SU-DHL-6 (cell line): ENCODE measurements around the gene GFOD2.

Experiments
- H2AFZ ChIP-seq: fragments of 200-600 bp; sonication (generic); 2 replicates; pipeline ENCODE4 v1.6.1; 2014; ENCODE audit warnings: low read depth, mild to moderate bottlenecking, moderate library complexity, mixed read lengths, antibody characterized with exemption, low read length; ENCODE audit not compliant: severe bottlenecking
- H3F3A ChIP-seq: fragments of 200-600 bp; shearing (Covaris generic); 2 replicates; pipeline ENCODE4 v1.6.0; 2016; ENCODE audit warnings: antibody characterized with exemption, mild to moderate bottlenecking; ENCODE audit not compliant: insufficient read depth
- H3K27ac ChIP-seq: fragments of 200-600 bp; sonication (generic); 2 replicates; pipeline ENCODE4 v1.5.1; 2016; ENCODE audit warnings: low read depth, mild to moderate bottlenecking, low read length, moderate library complexity, mixed read lengths
- H3K27me3 ChIP-seq: fragments of 200-600 bp; sonication (generic), shearing (Covaris generic); 2 replicates; pipeline ENCODE4 v1.6.0; 2014; ENCODE audit warnings: mild to moderate bottlenecking, low read length
- H3K36me3 ChIP-seq: fragments of 200-600 bp; sonication (generic); 2 replicates; pipeline ENCODE4 v1.6.1; 2014; ENCODE audit warnings: mild to moderate bottlenecking, low read length, mixed read lengths
- H3K4me2 ChIP-seq: fragments of 300-600, 200-600 bp; shearing (Covaris generic), sonication (generic); 2 replicates; pipeline ENCODE4 v1.6.0; 2014; ENCODE audit warnings: low read length, low read depth, mild to moderate bottlenecking; ENCODE audit not compliant: poor library complexity, severe bottlenecking
- H3K4me3 ChIP-seq: fragments of 200-600 bp; sonication (generic); 2 replicates; pipeline ENCODE4 v1.5.1; 2014; ENCODE audit warnings: antibody characterized with exemption, low read length, mild to moderate bottlenecking, mixed read lengths; ENCODE audit not compliant: insufficient read depth, poor library complexity, severe bottlenecking
- H3K79me2 ChIP-seq: fragments of 200-600 bp; sonication (generic); 2 replicates; pipeline ENCODE4 v1.6.1; 2014; ENCODE audit warnings: mild to moderate bottlenecking, low read length, moderate library complexity; ENCODE audit not compliant: insufficient read depth
- H3K9ac ChIP-seq: fragments of 200-600 bp; sonication (generic); 2 replicates; pipeline ENCODE4 v1.7.0; 2014; ENCODE audit warnings: mild to moderate bottlenecking, low read length
- H3K9me2 ChIP-seq: fragments of 200-600 bp; sonication (generic); replicated peaks from 2 replicates; pipeline ENCODE4 v1.6.1; 2014; ENCODE audit warnings: low read length; ENCODE audit not compliant: insufficient read depth
- H3K9me3 ChIP-seq: fragments of 200-600 bp; sonication (generic); 2 replicates; pipeline ENCODE4 v1.6.1; 2014; ENCODE audit warnings: low read length, mixed read lengths; ENCODE audit not compliant: insufficient read depth
- H4K20me1 ChIP-seq: fragments of 200-600 bp; sonication (generic); 2 replicates; pipeline ENCODE4 v1.6.1; 2014; ENCODE audit warnings: low read depth, mild to moderate bottlenecking, antibody characterized with exemption, low read length, moderate library complexity, mixed read lengths
- EZH2phosphoT487 ChIP-seq: fragments of 200-600 bp; sonication (generic), shearing (Covaris generic); conservative IDR thresholded peaks from 2 replicates; pipeline ENCODE4 v1.6.1; 2018; ENCODE audit warnings: mild to moderate bottlenecking, antibody characterized with exemption, low read length, moderate library complexity, mixed read lengths
- TF ChIP-seq, protein P1 (sequence below): fragments of 200-600 bp; sonication (generic); IDR thresholded peaks from one replicate; pipeline ENCODE4 v1.5.1; 2017; ENCODE audit warnings: antibody characterized with exemption, mild to moderate bottlenecking, low read length, moderate library complexity; ENCODE audit not compliant: insufficient read depth, poor library complexity, severe bottlenecking

GFOD2 gene

DNA sequence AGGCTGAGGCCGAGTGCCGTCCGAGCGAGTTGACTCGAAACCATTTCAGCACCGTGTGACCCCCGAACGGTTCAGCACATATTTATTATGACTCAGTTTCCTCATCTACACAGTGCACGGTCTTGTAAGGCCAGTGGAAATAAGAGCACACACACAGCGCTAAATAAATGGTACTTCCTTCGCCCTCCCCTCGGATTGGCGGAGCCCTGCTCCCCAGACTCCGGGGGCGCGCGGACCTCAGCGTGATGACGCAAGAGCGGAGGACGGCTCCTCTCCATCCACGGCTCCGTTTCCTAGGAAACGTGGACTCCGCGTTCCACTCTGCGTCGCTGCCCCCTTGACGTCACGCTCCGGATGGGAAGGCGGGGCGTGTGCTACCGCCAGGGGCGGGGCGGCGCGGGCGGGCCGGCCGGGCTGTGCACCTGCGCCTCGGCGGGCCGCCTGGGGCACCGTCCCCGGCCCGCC, 58.5 kb downstream of the GFOD2 start, which contains the start of gene PARD6A:
PARD6A (plus strand) TSS at position 397 of the 465 bp plus-strand sequence. CDS start 79 bp downstream, outside the sequence.
- peak within 1 kb of the TSS; percentile 76 for H2AFZ ChIP-seq

DNA sequence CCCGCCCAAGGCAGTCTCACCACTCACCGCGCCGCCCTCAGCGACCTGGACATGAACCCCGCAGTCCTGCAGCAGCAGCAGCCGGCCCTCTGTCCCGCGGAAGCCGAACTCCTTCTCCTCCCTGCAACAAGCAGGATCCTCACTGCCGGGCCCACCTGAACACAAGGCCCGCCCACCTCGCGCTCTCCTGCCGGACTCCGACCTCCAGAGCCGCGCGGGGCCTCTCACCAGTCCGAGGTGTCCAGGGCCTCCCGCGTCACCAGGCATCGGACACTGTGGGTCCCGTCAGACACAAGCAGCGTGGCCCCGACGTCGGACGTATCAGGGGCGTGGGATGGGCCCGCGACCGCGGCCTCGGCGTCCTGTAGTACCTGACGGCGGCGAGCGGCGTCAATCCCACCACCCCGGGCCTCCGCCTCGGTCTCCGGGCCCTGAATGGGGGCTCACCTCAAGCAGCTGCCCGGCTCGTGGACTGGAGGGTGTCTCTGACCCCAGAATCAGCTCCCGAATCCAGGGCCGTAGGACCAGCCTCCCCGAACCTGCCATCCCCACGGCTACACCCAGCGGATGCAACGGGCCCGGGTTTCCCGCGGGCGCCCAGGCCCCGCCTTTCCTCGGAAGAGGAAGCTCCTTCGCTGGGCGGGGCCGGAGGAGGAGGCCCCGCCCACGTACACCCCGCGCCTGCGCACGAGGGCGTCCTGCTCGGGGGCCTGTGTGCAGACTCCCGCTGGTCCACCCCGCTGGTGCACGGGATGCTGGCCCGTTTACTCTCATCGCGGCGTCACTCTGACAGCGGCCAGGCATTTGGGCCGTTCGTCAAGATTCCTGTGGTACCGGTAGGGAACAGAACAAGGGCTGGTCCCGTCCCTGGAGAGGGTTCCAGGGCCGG, 59.2 kb downstream of the GFOD2 start, which contains the start of gene ACD:
ACD (minus strand) TSS at position 586 of the 889 bp plus-strand sequence; CDS start at position 546, 40 bp downstream.
- H3K27me3 ChIP-seq = no peaks in the 10 kb centered on the region
- peaks cover 7% of the 10 kb centered on the region; the same call in 1 of the 2 replicates for H3F3A ChIP-seq
- peak within 1 kb of the TSS; percentile 76 for H2AFZ ChIP-seq
- peak within 1 kb of the TSS; percentile 75 for H3K4me2 ChIP-seq
- no peaks in the 10 kb centered on the region for H3K79me2 ChIP-seq
- no peaks in the 10 kb centered on the region for H3K36me3 ChIP-seq
- no peaks in the 10 kb centered on the region for H3K9me3 ChIP-seq
- no peaks in the 10 kb centered on the region for H3K9me2 ChIP-seq
- H3K27ac ChIP-seq = peak within 1 kb of the TSS; percentile 71
- TF ChIP-seq EZH2phosphoT487 = no peak
- TF ChIP-seq, protein P1, sequence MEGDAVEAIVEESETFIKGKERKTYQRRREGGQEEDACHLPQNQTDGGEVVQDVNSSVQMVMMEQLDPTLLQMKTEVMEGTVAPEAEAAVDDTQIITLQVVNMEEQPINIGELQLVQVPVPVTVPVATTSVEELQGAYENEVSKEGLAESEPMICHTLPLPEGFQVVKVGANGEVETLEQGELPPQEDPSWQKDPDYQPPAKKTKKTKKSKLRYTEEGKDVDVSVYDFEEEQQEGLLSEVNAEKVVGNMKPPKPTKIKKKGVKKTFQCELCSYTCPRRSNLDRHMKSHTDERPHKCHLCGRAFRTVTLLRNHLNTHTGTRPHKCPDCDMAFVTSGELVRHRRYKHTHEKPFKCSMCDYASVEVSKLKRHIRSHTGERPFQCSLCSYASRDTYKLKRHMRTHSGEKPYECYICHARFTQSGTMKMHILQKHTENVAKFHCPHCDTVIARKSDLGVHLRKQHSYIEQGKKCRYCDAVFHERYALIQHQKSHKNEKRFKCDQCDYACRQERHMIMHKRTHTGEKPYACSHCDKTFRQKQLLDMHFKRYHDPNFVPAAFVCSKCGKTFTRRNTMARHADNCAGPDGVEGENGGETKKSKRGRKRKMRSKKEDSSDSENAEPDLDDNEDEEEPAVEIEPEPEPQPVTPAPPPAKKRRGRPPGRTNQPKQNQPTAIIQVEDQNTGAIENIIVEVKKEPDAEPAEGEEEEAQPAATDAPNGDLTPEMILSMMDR = no peak
- H3K9ac ChIP-seq = peak within 1 kb of the TSS; percentile 71
- peak within 1 kb of the TSS; percentile 73 for H3K4me3 ChIP-seq
- H4K20me1 ChIP-seq = no peaks in the 10 kb centered on the region

More for the DNA sequence above, 58.5 kb downstream of the GFOD2 start, which contains the start of gene PARD6A:
- no peaks in the 10 kb centered on the region for H4K20me1 ChIP-seq
- H3K9ac ChIP-seq = peak within 1 kb of the TSS; percentile 71
- H3K9me3 ChIP-seq = no peaks in the 10 kb centered on the region
- peak within 1 kb of the TSS; percentile 75 for H3K4me2 ChIP-seq
- TF ChIP-seq EZH2phosphoT487 = no peak
- TF ChIP-seq, protein P1 = no peak
- peak within 1 kb of the TSS; percentile 73 for H3K4me3 ChIP-seq
- no peaks in the 10 kb centered on the region for H3K9me2 ChIP-seq
- no peaks in the 10 kb centered on the region for H3K79me2 ChIP-seq
- peak within 1 kb of the TSS; percentile 71 for H3K27ac ChIP-seq
- no peaks in the 10 kb centered on the region for H3K36me3 ChIP-seq
- H3K27me3 ChIP-seq = no peaks in the 10 kb centered on the region
- no peaks in the 10 kb centered on the region for H3F3A ChIP-seq

DNA sequence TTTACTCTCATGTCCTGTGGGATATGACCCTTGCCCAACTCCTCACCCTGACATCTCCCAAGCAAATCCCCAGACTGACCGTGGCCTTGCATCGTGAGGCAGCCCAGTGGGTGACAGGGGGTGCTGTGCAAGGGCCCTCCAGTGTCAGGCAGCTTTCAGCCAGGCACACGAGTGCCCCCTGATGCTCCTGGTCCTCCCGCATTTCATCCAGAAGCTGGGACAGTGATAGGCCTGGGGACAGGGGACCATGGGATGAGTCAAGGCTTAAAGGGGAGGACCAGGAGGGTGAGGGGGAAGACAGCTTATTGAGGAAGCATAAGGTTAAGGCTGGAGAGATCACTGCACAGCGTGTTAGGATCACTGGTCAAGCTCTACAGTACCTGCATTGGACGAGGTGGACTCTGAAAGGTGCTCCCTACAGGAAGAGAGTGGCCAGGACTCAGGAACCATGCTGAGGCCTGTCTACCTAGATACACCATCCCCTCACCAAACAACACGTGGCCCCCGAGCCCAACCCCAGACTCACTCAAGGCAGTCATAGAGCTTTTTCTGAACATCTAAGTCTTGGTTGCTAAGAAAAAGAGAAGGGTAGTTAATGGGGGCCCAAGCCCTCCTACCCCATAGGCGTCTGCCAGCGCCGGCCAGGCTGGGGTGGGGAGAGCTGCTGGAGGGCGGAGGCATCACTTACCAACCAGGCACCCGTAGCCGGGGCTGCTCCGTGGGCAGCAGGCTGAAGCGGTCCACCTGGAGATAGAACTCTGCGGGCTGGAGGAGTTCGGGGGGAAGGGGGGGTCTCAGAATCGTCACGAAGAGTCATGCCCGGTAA, 60.1 kb downstream of the GFOD2 start:
- Histone ChIP-seq H3K36me3 (no peaks in the 10 kb centered on the region), H2AFZ (no peak overlapping the region), H3K79me2 (no peaks in the 10 kb centered on the region)

More for the DNA sequence above, 60.1 kb downstream of the GFOD2 start:
- peak overlapping the region; percentile 73 for H3K4me3 ChIP-seq
- H3K9me2 ChIP-seq = no peaks in the 10 kb centered on the region
- H3K27ac ChIP-seq = peak overlapping the region; percentile 37; the same call in 1 of the 2 replicates
- peak overlapping the region; percentile 71 for H3K9ac ChIP-seq
- TF ChIP-seq, protein P1 = no peak
- TF ChIP-seq EZH2phosphoT487 = no peak
- peak overlapping the region; percentile 64 for H3K4me2 ChIP-seq
- H4K20me1 ChIP-seq = no peaks in the 10 kb centered on the region
- peaks cover 7% of the 10 kb centered on the region; the same call in 1 of the 2 replicates for H3F3A ChIP-seq
- H3K9me3 ChIP-seq = no peaks in the 10 kb centered on the region
- no peaks in the 10 kb centered on the region for H3K27me3 ChIP-seq
